NCI-H2196 (cell line): ENCODE measurements around the gene DHX36.

Experiments
- DNase-seq: peaks from one replicate; lab custom pipeline; 2025; ENCODE audit not compliant: unreplicated experiment; lab: John Stamatoyannopoulos, UW

DHX36 gene

DNA sequence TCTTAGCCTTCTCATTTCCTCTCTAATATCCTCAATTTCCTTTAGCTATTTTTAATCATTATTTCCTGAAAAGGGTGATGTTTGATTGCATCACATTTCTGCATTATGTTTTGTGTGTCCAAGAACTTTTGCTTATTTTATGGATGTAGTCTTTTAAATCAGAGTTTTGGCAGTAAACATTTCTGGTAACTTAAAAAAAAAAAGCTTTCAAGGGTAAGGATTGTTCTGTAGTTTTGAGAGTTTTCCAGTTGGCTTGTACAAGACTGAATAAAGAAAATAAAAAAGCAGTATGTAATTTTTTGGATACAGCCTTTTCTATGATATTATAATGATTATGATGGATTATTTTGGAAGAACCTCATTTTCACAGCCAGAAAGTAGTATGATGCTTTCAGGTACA is 99.4 kb downstream of the DHX36 start:
- DNase-seq = no peak

DNA sequence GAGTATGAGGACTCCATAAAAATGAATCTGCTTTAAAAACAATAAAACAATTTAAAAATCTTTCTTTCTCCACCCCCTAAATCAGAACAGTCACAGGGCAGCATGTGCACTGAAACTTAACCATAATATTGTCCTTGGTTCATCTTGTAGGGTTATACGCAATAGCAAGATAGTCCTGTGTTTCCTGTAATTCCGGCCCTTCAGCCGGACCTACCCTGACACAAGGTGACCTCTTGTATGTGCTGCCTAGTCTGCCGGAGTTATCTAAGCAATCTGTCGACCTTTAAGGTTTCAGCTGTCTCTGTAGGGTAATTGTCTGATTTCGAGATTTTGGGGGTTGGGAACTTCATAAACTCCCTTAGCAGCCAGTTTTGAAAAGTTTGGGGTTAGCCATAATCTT is 99.9 kb downstream of the DHX36 start:
- no peak for DNase-seq

DNA sequence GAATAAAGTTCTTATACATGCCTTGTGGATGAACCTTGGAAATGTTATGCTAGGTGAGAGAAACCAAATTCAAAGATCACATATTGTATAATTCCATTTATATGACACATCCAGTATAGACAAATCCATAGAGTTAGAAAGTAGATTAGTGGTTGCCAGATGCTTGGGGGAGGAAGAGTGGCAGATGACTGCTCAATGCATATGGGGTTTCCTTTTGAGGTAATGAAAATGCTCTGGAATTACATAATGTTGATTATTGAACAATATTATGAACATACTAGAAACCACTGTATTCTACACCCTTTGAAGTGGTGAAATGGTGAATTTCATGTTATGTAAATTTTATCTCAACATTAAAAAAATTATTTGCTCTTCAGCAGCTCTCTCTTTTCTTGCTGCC is 100.8 kb downstream of the DHX36 start:
- no peak for DNase-seq
